Esophagus squamous epithelium (tissue), 5 donors: ENCODE data around the gene SVIL. TPM values are rescaled to one million over a fixed set of nuclear protein-coding genes. Genes with fewer than 3 reads are reported as not detected.
"Not testable (repeated sequence)": the region's sequence is repeated elsewhere in the genome, so short reads cannot be mapped to it uniquely, and the experiment has no call there.

Source experiments
- DNase-seq: peaks from one replicate; lab custom pipeline; 2025; lab: John Stamatoyannopoulos, UW
- H3K27ac ChIP-seq, 4 donors: fragments of 200-600 bp; sonication (generic); one replicate each; pipeline ENCODE4 v1.5.1; 2016 to 2019; ENCODE audit warnings: mild to moderate bottlenecking in 1 of 4
- H3K27me3 ChIP-seq, 4 donors: fragments of 200-600 bp; sonication (generic); 1 replicate in 3 of 4; 2 replicates in 1 of 4; pipeline versions ENCODE4 v1.5.1 to v1.6.0; 2017 to 2021; ENCODE audit warnings: antibody characterized with exemption in 1 of 4
- H3K36me3 ChIP-seq, 3 donors: fragments of 200-600 bp; sonication (generic); one replicate each; pipeline ENCODE4 v1.5.1; 2016 to 2019
- H3K4me1 ChIP-seq, 3 donors: fragments of 200-600 bp; sonication (generic); one replicate each; pipeline ENCODE4 v1.5.1; 2017 to 2019
- H3K4me3 ChIP-seq, 4 donors: fragments of 200-600 bp; sonication (generic); 1 replicate in 3 of 4; 2 replicates in 1 of 4; pipeline ENCODE4 v1.5.1; 2016 to 2019; ENCODE audit warnings: mild to moderate bottlenecking in 2 of 4, moderate library complexity in 1 of 4
- H3K9me3 ChIP-seq, 3 donors: fragments of 200-600 bp; sonication (generic); one replicate each; pipeline ENCODE4 v1.5.1; 2016 to 2019
- CTCF ChIP-seq, 6 experiments: fragments of 450-650 bp in 4 of 6; fragments of 200-600 bp in 2 of 6; sonication (generic) in 2 of 6; IDR thresholded peaks; one replicate each; pipeline ENCODE4 v1.5.1; 2016 to 2019; ENCODE audit warnings: antibody characterized with exemption in 6 of 6, mild to moderate bottlenecking in 4 of 6, moderate library complexity in 4 of 6
- POLR2A ChIP-seq, 4 donors: fragments of 450-650 bp; IDR thresholded peaks; one replicate each; pipeline ENCODE4 v1.6.1; 2017; ENCODE audit warnings: antibody characterized with exemption in 4 of 4, mild to moderate bottlenecking in 4 of 4, moderate library complexity in 3 of 4
- WGBS, 2 donors: methylation state at CpG; one replicate each; pipeline ENCODE4 v1.1.5; 2018; 5-methylcytosine and 5-hydroxymethylcytosine counted together
- intact Hi-C: fragments of 100-400 bp; cut with DNase I; formaldehyde crosslinking; loops from one replicate; pipeline ENCODE4 v1.15.0; 2022
- total RNA-seq, 4 donors: library from RNA; depleted of rRNA; stranded (reverse); fragments of >200 nt; gene quantifications; one replicate each; pipeline ENCODE4 v1.1.0, GENCODE V29; 2016
- donor health status: DM: yes; HTN: yes; CAD: no.

The SVIL gene
- total RNA-seq, 4 donors from 2014 or later, result 71.1 to 227 (median 147) TPM

- H3K4me1 ChIP-seq, result peaks cover 0 to 65% (median 39%) of the 10 kb centered on the region in 3 donors
- DNase-seq, result no peak
- no peaks in the 10 kb centered on the region for H3K27me3 ChIP-seq
- no peak overlapping the region for H3K4me3 ChIP-seq
- 26 to 56% methylated on average over 3 to 4 of the region's 4 CpGs for WGBS, 2 donors
- intact Hi-C loops, result no loop called here
- no peak for TF ChIP-seq CTCF (IDR thresholded peaks at IDR 0.05)
- TF ChIP-seq POLR2A (IDR thresholded peaks at IDR 0.05), result no peak
- H3K27ac ChIP-seq, result peak overlapping the region; percentile 16 to 61 (median 30)
- peaks cover 0 to 37% (median 0%) of the 10 kb centered on the region in 3 donors for H3K36me3 ChIP-seq
- H3K9me3 ChIP-seq, result no peaks in the 10 kb centered on the region
Measured at GRCh38 chr10:29607576-29607975, 27.2 kb downstream of the SVIL start.

- intact Hi-C loops, DNase-seq: not testable (repeated sequence)
- 49 to 63% methylated on average over 7 of the region's 7 CpGs for WGBS, 2 donors
Measured at GRCh38 chr10:29606693-29607092, 28.1 kb downstream of the SVIL start.

GRCh38 chr10:29604291-29604825, 30.4 kb downstream of the SVIL start:
- WGBS, 2 donors, result 80 to 83% methylated on average over 9 of the region's 9 CpGs
- Histone ChIP-seq H3K27ac (no peak overlapping the region), H3K27me3 (no peaks in the 10 kb centered on the region), H3K9me3 (no peaks in the 10 kb centered on the region), H3K36me3 (peaks cover 0 to 21% (median 0%) of the 10 kb centered on the region in 3 donors), H3K4me3 (no peak overlapping the region), H3K4me1 (peaks cover 12 to 75% (median 39%) of the 10 kb centered on the region in 3 donors)
- intact Hi-C loops, result no loop called here
- no peak for DNase-seq
- no peak for TF ChIP-seq POLR2A (IDR thresholded peaks at IDR 0.05)
- TF ChIP-seq CTCF (IDR thresholded peaks at IDR 0.05), result no peak

More at GRCh38 chr10:29606693-29607092, 28.1 kb downstream of the SVIL start:
- Histone ChIP-seq H3K4me1 (peaks cover 0 to 64% (median 38%) of the 10 kb centered on the region in 3 donors), H3K27ac (peak overlapping the region in 1 of 4 donors; percentile 30), H3K36me3 (peaks cover 0 to 36% (median 0%) of the 10 kb centered on the region in 3 donors)
- H3K4me3 ChIP-seq, H3K9me3 ChIP-seq, H3K27me3 ChIP-seq: not testable (repeated sequence)

GRCh38 chr10:29603223-29603896, 31.4 kb downstream of the SVIL start:
- DNase-seq, result no peak
- intact Hi-C loops, result no loop called here
- no peaks in the 10 kb centered on the region for H3K9me3 ChIP-seq
- TF ChIP-seq POLR2A (IDR thresholded peaks at IDR 0.05), result no peak
- no peak for TF ChIP-seq CTCF (IDR thresholded peaks at IDR 0.05)
- peaks cover 16 to 75% (median 40%) of the 10 kb centered on the region in 3 donors for H3K4me1 ChIP-seq
- H3K27me3 ChIP-seq, result no peaks in the 10 kb centered on the region
- no peak overlapping the region for H3K4me3 ChIP-seq
- peaks cover 0 to 14% (median 0%) of the 10 kb centered on the region in 3 donors for H3K36me3 ChIP-seq
- 62 to 68% methylated on average over 3 of the region's 3 CpGs for WGBS, 2 donors
- H3K27ac ChIP-seq, result peak overlapping the region in 2 of 4 donors; percentile 90 to 91

- no peak for DNase-seq
- H3K9me3 ChIP-seq, result no peaks in the 10 kb centered on the region
- H3K4me1 ChIP-seq, result peaks cover 19 to 81% (median 31%) of the 10 kb centered on the region in 3 donors
- no peak for TF ChIP-seq POLR2A (IDR thresholded peaks at IDR 0.05)
- no peak for TF ChIP-seq CTCF (IDR thresholded peaks at IDR 0.05)
- H3K36me3 ChIP-seq, result peaks cover 0 to 12% (median 0%) of the 10 kb centered on the region in 3 donors
- intact Hi-C loops, result no loop called here
- H3K27me3 ChIP-seq, result no peaks in the 10 kb centered on the region
- no peak overlapping the region for H3K4me3 ChIP-seq
- 80% methylated on average over 6 of the region's 6 CpGs for WGBS, 2 donors
- peak overlapping the region; percentile 74 to 91 (median 86) for H3K27ac ChIP-seq
Measured at GRCh38 chr10:29600821-29601220, 34.0 kb downstream of the SVIL start.
